OCI-LY1 (cell line): ENCODE measurements around the gene FAM229B.

ENCODE experiments used
- CTCF ChIP-seq: fragments of 200-600 bp; sonication (generic), shearing (Covaris generic); IDR thresholded peaks from 2 replicates; pipeline ENCODE4 v1.5.1; 2017; ENCODE audit warnings: mild to moderate bottlenecking, antibody characterized with exemption, low read length, moderate library complexity, mixed read lengths
- EZH2 ChIP-seq: fragments of 200-600 bp; sonication (generic), shearing (Covaris generic); IDR thresholded peaks from 2 replicates; pipeline ENCODE4 v1.8.0; 2017; ENCODE audit warnings: borderline replicate concordance, mixed run types, mild to moderate bottlenecking, antibody characterized with exemption, low read length, moderate library complexity, mixed read lengths

GRCh38 chr6:112113431-112113830 is 26.0 kb downstream of the FAM229B start:
- TF ChIP-seq CTCF: no peak
- no peak for TF ChIP-seq EZH2
